Psoas muscle (tissue), 8 donors: ENCODE results near the gene TRAF2. TPM values are rescaled to one million over a fixed set of nuclear protein-coding genes. Genes with fewer than 3 reads are reported as not detected.

ENCODE experiments used
- ATAC-seq, 4 donors: fragments of 200-7000 bp; cut with Tn5 transposase; one replicate each; pipeline ENCODE4 v1.9.1; 2020; ENCODE audit warnings: moderate library complexity in 3 of 4, mild to moderate bottlenecking in 2 of 4
- DNase-seq, 2 donors: peaks; one replicate each; pipeline ENCODE4 v3.0.0-alpha.2; 2020
- H3K27ac ChIP-seq: fragments of 200-600 bp; one replicate; pipeline ENCODE4 v1.8.0; 2022
- H3K27me3 ChIP-seq, 3 donors: fragments of 200-600 bp in 1 of 3; one replicate each; pipeline versions ENCODE4 v1.6.1 to v1.8.0; 2013 to 2022; ENCODE audit warnings: low read length in 2 of 3, mild to moderate bottlenecking in 2 of 3, moderate library complexity in 1 of 3; ENCODE audit not compliant: insufficient read depth in 3 of 3
- H3K36me3 ChIP-seq, 2 donors: fragments of 200-600 bp in 1 of 2; one replicate each; pipeline versions ENCODE4 v1.6.1 to v1.8.0; 2013 to 2022; ENCODE audit warnings: low read depth in 1 of 2, mild to moderate bottlenecking in 1 of 2, moderate library complexity in 1 of 2; ENCODE audit not compliant: insufficient read depth in 1 of 2
- H3K4me1 ChIP-seq: fragments of 200-600 bp; one replicate; pipeline ENCODE4 v1.8.0; 2022
- H3K4me3 ChIP-seq: fragments of 200-600 bp; one replicate; pipeline ENCODE4 v1.8.0; 2022; ENCODE audit warnings: mild to moderate bottlenecking
- H3K9me3 ChIP-seq: fragments of 200-600 bp; one replicate; pipeline ENCODE4 v1.8.0; 2022
- WGBS, 3 donors: extraction: QIAGEN DNeasy Blood & Tissue Kit; methylation state at CpG; one replicate each; pipeline versions ENCODE4 v1.1.6 to v1.1.7; 2013; 5-methylcytosine and 5-hydroxymethylcytosine counted together
- intact Hi-C, 2 donors: fragments of 100-400 bp; cut with DNase I; formaldehyde crosslinking; loops; one replicate each; pipeline versions ENCODE4 v1.11.0 to v1.14.2; 2022
- polyA plus RNA-seq, 3 donors: library from polyadenylated mRNA; stranded (reverse); fragments of 200-250 nt; gene quantifications; one replicate each; pipeline ENCODE4 v1.2.3, GENCODE V29; 2013
- total RNA-seq, 4 donors: library from RNA; stranded (reverse); fragmentation: NEBNext Ultra II Directional in 2 of 4; extraction: Animal tissue kit (Norgen Biotek cat#: 25700) in 2 of 4; gene quantifications; one replicate each; pipeline versions ENCODE4 v1.2.1 to v1.2.4, GENCODE V29; 2021 to 2023
- TF ChIP-seq, protein P1 (sequence below): fragments of 200-600 bp; IDR thresholded peaks from one replicate; pipeline ENCODE4 v1.8.0; 2022; ENCODE audit warnings: antibody characterized with exemption
- donor health status: healthy with polysubstance abuse.
- donor health status: DM: no; HTN: no; CAD: no; lungs with moderate emphysema.
- donor health status: Bipolar disorder and iron deficiency.
- donor health status: healthy.
- donor health status: DM: yes; HTN: yes; CAD: no.
- donor health status: DM: no; HTN: no; CAD: no.
- donor health status: DM: no; HTN: no; CAD: no.
- donor health status: DM: yes; HTN: yes; CAD: no.

TRAF2 gene
- total and polyA plus RNA-seq, 7 donors = 5.4 to 15.9 (median 10.3) TPM

DNA sequence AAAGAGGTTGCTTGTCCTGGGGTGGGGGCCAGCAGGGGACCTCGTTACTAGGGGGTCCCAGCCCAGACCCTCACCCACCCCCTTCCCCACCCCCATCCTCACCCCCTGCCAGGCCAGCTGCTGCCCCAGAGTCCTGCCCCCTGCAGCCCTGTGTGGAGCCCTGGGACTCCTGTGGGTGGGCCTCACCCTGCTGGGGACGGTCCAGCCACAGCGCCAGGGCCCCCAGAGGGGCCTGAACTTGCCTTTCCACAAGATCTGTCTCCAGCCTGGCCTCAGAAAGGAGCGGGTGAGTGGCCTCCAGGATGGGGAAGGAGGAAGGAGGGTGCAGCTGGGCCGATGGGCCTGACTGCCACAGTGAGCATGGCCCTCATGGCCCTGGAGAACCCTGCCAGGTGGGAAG is 83.5 kb downstream of the TRAF2 start:
- peaks cover 0 to 4% (median 0%) of the 10 kb centered on the region in 3 donors for H3K27me3 ChIP-seq
- no peaks in the 10 kb centered on the region for H3K4me1 ChIP-seq
- no peak overlapping the region for H3K4me3 ChIP-seq
- intact Hi-C loops = no loop called here
- no peak overlapping the region for H3K27ac ChIP-seq
- no peak for DNase-seq
- H3K9me3 ChIP-seq = no peaks in the 10 kb centered on the region
- H3K36me3 ChIP-seq = no peaks in the 10 kb centered on the region
- 64 to 86% (median 86%) methylated on average over 3 to 5 of the region's 5 CpGs for WGBS, 3 donors
- no peak for ATAC-seq
- TF ChIP-seq, protein P1, sequence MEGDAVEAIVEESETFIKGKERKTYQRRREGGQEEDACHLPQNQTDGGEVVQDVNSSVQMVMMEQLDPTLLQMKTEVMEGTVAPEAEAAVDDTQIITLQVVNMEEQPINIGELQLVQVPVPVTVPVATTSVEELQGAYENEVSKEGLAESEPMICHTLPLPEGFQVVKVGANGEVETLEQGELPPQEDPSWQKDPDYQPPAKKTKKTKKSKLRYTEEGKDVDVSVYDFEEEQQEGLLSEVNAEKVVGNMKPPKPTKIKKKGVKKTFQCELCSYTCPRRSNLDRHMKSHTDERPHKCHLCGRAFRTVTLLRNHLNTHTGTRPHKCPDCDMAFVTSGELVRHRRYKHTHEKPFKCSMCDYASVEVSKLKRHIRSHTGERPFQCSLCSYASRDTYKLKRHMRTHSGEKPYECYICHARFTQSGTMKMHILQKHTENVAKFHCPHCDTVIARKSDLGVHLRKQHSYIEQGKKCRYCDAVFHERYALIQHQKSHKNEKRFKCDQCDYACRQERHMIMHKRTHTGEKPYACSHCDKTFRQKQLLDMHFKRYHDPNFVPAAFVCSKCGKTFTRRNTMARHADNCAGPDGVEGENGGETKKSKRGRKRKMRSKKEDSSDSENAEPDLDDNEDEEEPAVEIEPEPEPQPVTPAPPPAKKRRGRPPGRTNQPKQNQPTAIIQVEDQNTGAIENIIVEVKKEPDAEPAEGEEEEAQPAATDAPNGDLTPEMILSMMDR = no peak

- no peak overlapping the region for H3K27ac ChIP-seq
- intact Hi-C loops = no loop called here
- TF ChIP-seq, protein P1 = no peak
- no peaks in the 10 kb centered on the region for H3K9me3 ChIP-seq
- peaks cover 0 to 4% (median 0%) of the 10 kb centered on the region in 3 donors for H3K27me3 ChIP-seq
- DNase-seq (no peak), ATAC-seq (no peak)
- no peaks in the 10 kb centered on the region for H3K36me3 ChIP-seq
- 80 to 88% (median 85%) methylated on average over 10 to 11 of the region's 11 CpGs for WGBS, 3 donors
- H3K4me1 ChIP-seq = no peaks in the 10 kb centered on the region
- no peak overlapping the region for H3K4me3 ChIP-seq
Observed at GRCh38 chr9:136970361-136970760, 84.0 kb downstream of the TRAF2 start.

DNA sequence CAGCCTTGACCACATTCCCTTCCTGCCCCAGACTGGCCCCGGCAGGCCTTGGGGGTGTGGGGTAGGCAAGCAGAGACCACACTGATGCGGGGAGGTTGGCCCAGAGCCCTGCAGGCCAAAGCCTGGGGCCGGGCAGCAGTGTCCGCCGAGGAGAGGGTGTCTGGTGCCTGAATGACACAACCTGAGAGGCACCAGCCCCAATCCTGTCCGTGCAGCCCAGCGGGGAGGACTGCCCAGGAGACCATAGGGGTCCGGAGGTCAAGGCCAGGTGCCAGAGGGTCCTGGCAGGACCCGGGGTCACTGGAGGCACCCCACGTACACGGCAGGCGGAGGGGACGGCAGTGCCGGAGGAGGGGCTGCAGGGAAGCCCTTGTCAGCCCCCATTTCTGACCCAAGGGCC is 85.4 kb downstream of the TRAF2 start:
- WGBS, 3 donors = 82 to 83% (median 83%) methylated on average over 12 to 14 of the region's 14 CpGs
- Histone ChIP-seq H3K27ac (no peak overlapping the region), H3K9me3 (no peaks in the 10 kb centered on the region), H3K4me3 (no peak overlapping the region), H3K27me3 (no peaks in the 10 kb centered on the region), H3K36me3 (no peaks in the 10 kb centered on the region), H3K4me1 (peaks cover 6% of the 10 kb centered on the region)
- no peak for DNase-seq
- intact Hi-C loops = no loop called here
- no peak for ATAC-seq
- TF ChIP-seq, protein P1 = no peak

DNA sequence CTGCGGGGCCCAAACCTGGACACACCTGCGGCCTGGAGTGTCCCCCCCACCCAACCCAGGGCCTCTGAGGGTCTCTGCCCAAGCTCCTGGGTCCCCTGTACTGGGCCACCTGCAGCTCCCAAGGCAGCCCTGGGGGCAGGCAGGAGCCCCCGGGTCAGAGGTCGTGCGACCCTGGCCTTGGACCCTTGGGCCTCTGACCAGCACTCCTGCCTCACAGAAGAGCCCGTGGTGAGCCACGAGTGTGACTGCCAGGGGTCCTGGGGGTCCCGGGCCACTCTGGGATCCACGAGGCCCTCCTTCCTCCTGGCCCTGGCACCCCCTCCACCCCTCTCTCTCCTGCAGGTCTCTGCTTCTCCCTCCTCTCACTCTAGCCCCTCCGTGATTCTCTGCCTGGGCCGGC is 86.0 kb downstream of the TRAF2 start:
- DNase-seq (no peak), ATAC-seq (no peak)
- intact Hi-C loops = no loop called here
- TF ChIP-seq, protein P1 = no peak
- peaks cover 6% of the 10 kb centered on the region for H3K4me1 ChIP-seq
- H3K27ac ChIP-seq = no peak overlapping the region
- no peaks in the 10 kb centered on the region for H3K36me3 ChIP-seq
- H3K4me3 ChIP-seq = no peak overlapping the region
- H3K27me3 ChIP-seq = no peaks in the 10 kb centered on the region
- no peaks in the 10 kb centered on the region for H3K9me3 ChIP-seq
- 68 to 72% (median 71%) methylated on average over 10 to 11 of the region's 11 CpGs for WGBS, 3 donors

GRCh38 chr9:136972743-136973142 is 86.4 kb downstream of the TRAF2 start:
- intact Hi-C loops = no loop called here

More at GRCh38 chr9:136972743-136973142, 86.4 kb downstream of the TRAF2 start:
- H3K27ac ChIP-seq = no peak overlapping the region
- WGBS, 3 donors = 33 to 58% (median 45%) methylated on average over 12 to 13 of the region's 13 CpGs
- ATAC-seq (no peak), DNase-seq (no peak)
- H3K36me3 ChIP-seq = no peaks in the 10 kb centered on the region
- H3K4me3 ChIP-seq = no peak overlapping the region
- H3K9me3 ChIP-seq = no peaks in the 10 kb centered on the region
- H3K27me3 ChIP-seq = peaks cover 0 to 1% (median 0%) of the 10 kb centered on the region in 3 donors
- TF ChIP-seq, protein P1 = no peak
- H3K4me1 ChIP-seq = peaks cover 9% of the 10 kb centered on the region
